ENCODE data around the gene ERICH6.

The ERICH6 gene

GRCh38 chr3:150680562-150680961, 23.2 kb downstream of the ERICH6 start:
- no peak for TF ChIP-seq CTCF (IDR thresholded peaks at IDR 0.05; ENCODE audit: low read depth, low read length)
- no peak overlapping the region for H3K4me3 ChIP-seq (ENCODE audit: low read depth, low read length)

- no peak overlapping the region for H3K4me3 ChIP-seq (ENCODE audit: low read depth, low read length)
- TF ChIP-seq CTCF (IDR thresholded peaks at IDR 0.05; ENCODE audit: low read depth, low read length), result no peak
Observed at GRCh38 chr3:150675587-150675986, 28.1 kb downstream of the ERICH6 start.

- no peak for TF ChIP-seq CTCF (IDR thresholded peaks at IDR 0.05; ENCODE audit: low read depth, low read length)
- H3K4me3 ChIP-seq (ENCODE audit: low read depth, low read length), result no peak overlapping the region
Observed at GRCh38 chr3:150673966-150674365, 29.8 kb downstream of the ERICH6 start.

GRCh38 chr3:150666167-150666566, 37.6 kb downstream of the ERICH6 start:
- no peak for TF ChIP-seq CTCF (IDR thresholded peaks at IDR 0.05; ENCODE audit: low read depth, low read length)
- no peak overlapping the region for H3K4me3 ChIP-seq (ENCODE audit: low read depth, low read length)

- no peak overlapping the region for H3K4me3 ChIP-seq (ENCODE audit: low read depth, low read length)
- TF ChIP-seq CTCF (IDR thresholded peaks at IDR 0.05; ENCODE audit: low read depth, low read length), result no peak
Observed at GRCh38 chr3:150663461-150663860, 40.3 kb downstream of the ERICH6 start.

- H3K4me3 ChIP-seq (ENCODE audit: low read depth, low read length), result no peak overlapping the region
- no peak for TF ChIP-seq CTCF (IDR thresholded peaks at IDR 0.05; ENCODE audit: low read depth, low read length)
Observed at GRCh38 chr3:150662410-150663200, 41.1 kb downstream of the ERICH6 start.

- H3K4me3 ChIP-seq (ENCODE audit: low read depth, low read length), result no peak overlapping the region
- TF ChIP-seq CTCF (IDR thresholded peaks at IDR 0.05; ENCODE audit: low read depth, low read length), result no peak
Observed at GRCh38 chr3:150656316-150656715, 47.4 kb downstream of the ERICH6 start.
